GM04504 (cell line): ENCODE data around the gene ZCWPW1.
A peak's percentile ranks its signal among the peaks of the same experiment; 100 is the strongest.
"Not testable (repeated sequence)": the region's sequence is repeated elsewhere in the genome, so short reads cannot be mapped to it uniquely, and the experiment has no call there.

ENCODE experiments used
- DNase-seq: peaks from one replicate; pipeline ENCODE4 v3.0.0-alpha.2; 2012; ENCODE audit warnings: low read depth

Gene ZCWPW1

GRCh38 chr7:100373261-100373831 is 55.2 kb downstream of the ZCWPW1 start, which contains the start of gene PILRA:
Gene PILRA, plus strand, starts transcription at chr7:100373487. Its CDS starts 170 bp downstream, at chr7:100373657.
- no peak for DNase-seq

- no peak for DNase-seq
Observed at GRCh38 chr7:100372694-100373093, 55.8 kb downstream of the ZCWPW1 start.

DNA sequence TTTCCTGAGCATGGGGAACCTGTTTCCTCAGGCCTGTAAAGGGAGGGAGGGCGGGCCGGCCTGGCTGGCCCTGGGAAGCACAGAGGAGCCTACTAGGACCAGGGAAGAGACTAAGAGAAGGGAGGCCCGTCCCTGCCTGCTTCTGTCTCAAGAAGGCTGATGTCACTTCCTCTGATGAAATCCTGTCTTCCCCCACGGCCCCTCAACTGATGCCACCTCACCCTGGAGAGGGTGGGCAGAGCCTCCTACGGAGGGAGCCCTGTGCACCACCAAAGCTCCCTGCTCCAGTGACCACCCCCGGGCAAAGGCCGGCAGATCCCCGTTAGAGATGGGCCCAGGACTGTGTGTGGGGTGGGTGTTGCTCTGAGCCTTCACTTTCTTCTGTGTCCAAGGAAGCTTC is 56.2 kb downstream of the ZCWPW1 start:
- peak; percentile 19 for DNase-seq

GRCh38 chr7:100371561-100372171 is 56.8 kb downstream of the ZCWPW1 start:
- no peak for DNase-seq

DNA sequence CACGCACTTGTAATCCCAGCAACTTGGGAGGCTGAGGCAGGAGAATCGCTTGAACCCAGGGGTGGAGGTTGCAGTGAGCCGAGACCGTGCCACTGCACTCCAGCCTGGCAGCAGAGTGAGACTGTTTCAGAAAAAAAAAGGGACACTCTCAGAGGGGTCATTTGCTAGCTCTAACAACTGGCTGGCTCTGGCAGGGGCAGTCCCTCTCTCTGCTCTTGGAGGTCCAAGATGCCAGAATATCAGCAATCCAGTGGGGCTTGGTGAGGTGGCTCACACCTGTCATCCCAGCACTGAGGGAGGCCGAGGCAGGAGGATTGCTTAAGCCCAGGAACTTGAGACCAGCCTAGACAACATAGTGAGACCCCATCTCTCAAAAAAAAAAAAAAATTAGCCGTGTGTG is 57.8 kb downstream of the ZCWPW1 start:
- DNase-seq: no peak

- no peak for DNase-seq
Observed at GRCh38 chr7:100370303-100370702, 58.2 kb downstream of the ZCWPW1 start.

DNA sequence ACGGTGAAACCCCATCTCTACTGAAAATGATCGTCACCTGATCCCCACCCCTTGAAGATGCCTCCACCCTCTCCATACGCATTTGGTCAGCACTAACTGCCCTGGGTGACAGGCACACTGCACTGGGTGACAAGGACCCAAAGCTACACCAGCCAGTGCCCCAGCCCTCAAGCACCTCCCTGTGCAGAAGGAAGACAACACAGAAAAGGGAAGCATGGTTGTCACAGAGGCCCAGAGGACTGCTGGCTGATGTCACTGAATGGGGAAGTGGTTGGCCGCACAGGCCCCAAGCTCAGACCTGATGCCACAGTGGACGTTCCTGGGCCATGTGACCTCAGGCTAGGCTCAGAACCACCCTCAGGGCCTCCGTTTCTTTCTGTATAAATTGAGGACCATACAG is 59.4 kb downstream of the ZCWPW1 start:
- no peak for DNase-seq

DNA sequence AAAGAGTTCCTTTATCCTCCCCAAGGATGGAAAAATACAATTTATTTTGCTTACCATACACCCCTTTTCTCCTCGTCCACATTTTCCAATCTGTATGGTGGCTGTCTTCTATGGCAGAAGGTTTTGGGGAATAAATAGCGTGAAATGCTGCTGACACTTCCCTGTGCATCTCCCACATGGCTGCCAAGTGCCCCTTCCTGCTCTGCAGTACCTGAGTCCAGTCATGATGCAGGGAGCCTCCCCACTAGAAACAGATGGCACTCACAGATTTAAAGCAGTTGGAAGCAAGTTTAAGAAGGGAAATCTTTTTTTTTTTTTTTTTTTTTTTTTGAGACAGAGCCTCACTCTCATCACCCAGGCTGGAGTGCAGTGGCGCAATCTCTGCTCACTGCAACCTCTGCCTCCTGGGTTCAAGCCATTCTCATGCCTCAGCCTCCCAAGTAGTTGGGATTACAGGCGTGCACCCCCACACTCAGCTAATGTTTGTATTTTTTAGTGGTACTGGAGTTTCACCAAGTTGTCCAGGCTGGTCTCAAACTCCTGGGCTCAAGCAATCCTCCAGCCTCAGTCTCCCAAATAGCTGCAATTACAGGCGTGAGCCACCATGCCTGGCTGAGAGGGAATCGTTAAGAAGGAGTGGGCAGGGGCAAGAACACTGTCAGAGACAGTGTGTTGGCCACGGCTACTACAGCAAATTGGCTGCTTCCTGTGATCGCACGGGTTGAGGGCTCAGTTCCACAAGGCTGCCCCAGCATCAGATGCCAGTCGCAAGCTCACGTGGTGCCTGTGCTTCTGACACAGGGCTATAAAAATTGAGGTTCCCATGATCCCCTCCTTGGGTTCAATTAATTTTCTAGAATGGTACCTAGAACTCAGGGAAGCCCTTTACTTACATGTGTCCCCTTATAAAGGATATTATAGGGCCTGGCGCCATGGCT is 60.6 kb downstream of the ZCWPW1 start:
- DNase-seq: no peak

DNA sequence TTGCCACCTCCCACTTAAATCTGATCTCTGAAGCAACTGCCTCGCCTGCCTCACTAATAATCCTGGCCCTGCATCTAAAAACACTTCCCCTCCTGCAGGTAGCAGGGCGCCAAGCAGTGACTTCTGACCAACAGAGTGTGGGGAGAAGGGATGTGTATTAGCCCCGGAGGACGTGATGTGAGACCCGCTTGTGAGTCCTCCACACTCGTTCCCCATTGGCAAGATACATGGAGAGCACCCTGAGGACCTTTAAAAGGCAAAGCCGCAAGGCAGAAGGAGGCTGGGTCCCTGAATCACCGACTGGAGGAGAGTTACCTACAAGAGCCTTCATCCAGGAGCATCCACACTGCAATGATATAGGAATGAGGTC is 61.3 kb downstream of the ZCWPW1 start:
- DNase-seq: no peak

DNA sequence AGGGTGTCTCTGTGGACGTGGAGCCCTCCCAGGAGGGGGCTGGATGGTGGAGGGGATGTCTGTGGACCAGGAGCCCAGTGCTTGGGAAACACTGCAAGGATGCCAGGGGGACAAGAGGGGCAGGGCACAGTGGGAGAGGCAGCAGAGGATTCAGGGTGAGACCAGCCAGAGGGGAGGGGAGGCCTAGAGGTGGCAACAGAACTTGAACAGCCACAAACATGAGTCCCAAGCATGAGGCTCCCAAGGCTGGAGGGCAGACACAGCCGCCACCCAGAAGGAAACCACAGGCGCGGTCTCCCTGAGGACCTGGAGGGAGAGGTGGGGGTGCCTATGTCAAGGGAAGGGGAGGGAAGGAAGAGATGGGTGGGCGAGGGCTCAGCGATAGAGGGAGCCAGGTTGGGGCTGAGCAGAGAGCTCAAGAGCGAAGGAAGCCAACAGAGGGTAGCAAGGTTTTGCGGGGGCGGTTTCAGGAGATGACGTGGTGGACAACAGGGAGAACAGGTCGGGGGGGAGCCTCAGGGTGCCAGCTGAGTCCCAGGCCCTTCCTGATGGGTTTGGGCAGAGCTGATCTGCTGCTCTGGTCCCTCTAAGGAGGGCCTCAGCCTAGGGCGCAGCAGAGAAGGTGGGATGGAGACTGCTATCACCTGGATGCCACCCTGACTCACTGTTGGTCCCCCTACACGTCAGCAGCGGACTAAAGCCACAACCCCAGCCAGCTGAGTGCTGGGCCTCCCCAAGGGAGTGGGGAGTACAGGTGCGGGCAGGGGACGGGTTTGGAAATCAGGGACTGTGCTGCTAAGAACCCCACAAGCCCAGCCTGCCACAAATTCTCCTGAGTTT is 61.9 kb downstream of the ZCWPW1 start:
- DNase-seq: no peak

DNA sequence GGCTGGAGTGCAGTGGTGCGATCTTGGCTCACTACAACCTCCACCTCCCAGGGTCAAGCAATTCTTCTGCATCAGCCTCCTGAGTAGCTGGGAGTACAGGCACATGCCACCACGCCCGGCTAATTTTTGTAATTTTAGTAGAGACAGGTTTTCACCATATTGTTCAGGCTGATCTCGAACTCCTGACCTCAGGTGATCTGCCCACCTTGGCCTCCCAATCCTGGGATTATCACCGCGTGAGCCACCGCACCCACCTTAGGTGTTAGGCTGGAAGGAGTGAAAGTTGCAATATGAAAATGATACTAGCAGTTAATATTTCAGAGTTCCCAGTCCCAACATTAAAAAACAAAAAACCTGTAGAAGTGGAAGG is 62.5 kb downstream of the ZCWPW1 start:
- DNase-seq: not testable (repeated sequence)

DNA sequence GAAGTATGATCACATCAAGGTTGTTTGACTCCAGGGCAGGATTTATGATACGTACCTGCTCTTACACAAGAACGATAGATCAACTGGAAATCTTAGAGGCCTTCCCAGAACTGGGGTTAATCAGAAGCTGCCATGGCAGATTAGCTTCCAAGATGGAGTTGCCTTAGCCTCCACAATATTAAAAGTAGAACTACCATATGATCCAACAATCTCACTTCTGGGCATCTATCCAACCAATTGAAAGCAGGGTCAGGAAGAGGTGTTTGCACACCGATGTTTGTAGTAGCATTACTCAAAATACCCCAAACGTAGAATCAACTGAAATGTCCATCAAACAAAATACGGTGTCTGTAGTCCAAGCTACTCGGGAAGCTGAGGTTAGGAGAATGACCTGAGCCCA is 64.0 kb downstream of the ZCWPW1 start:
- DNase-seq: no peak

GRCh38 chr7:100363797-100364196 is 64.7 kb downstream of the ZCWPW1 start:
- DNase-seq: not testable (repeated sequence)

DNA sequence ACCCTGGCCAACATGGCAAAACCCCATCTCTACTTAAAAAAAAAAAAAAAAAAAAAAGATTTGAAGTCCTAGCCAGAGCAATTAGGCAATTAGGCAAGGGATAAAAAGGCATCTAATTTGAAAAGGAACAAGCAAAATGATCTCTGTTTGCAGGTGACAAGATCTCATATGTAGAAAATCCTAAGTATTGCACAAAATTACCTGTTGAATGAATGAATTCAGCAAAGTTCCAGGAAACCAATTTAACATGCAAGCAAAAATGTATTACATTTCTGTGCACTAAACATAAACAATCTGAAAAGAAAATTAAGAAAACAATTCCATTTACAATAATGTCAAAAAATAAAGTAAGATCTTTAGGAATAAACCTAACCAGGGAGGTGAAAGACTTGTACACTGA is 65.4 kb downstream of the ZCWPW1 start:
- no peak for DNase-seq

GRCh38 chr7:100360135-100360854 is 68.2 kb downstream of the ZCWPW1 start:
- DNase-seq: no peak

- no peak for DNase-seq
Observed at GRCh38 chr7:100358857-100359212, 69.7 kb downstream of the ZCWPW1 start.

GRCh38 chr7:100358027-100358856 is 70.3 kb downstream of the ZCWPW1 start, which contains the start of gene PILRB:
Gene PILRB, plus strand, starts transcription at chr7:100358117. Its CDS starts 186 bp downstream, at chr7:100358303.
- no peak for DNase-seq

DNA sequence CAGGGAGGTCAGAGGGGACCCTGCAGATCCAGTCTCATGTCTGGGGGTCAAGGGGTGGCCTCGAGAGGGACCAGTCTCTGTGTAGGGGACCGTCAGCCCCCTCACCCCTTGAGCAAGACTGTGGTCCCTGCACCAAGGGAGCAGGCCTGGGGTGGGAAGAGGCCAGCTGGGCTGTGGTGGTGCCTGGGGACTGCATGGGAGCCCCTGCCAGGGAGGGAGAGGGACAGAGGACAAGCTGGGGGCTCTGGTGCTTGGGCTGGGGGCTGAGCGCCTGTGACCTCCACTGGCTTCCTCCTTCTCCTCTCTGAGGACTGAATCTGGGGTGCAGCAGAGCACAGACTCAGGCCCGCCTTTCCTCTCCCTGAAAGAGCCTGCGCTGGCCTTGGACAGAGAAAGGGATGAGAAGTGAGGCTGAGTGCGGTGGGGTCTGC is 71.4 kb downstream of the ZCWPW1 start:
- no peak for DNase-seq

DNA sequence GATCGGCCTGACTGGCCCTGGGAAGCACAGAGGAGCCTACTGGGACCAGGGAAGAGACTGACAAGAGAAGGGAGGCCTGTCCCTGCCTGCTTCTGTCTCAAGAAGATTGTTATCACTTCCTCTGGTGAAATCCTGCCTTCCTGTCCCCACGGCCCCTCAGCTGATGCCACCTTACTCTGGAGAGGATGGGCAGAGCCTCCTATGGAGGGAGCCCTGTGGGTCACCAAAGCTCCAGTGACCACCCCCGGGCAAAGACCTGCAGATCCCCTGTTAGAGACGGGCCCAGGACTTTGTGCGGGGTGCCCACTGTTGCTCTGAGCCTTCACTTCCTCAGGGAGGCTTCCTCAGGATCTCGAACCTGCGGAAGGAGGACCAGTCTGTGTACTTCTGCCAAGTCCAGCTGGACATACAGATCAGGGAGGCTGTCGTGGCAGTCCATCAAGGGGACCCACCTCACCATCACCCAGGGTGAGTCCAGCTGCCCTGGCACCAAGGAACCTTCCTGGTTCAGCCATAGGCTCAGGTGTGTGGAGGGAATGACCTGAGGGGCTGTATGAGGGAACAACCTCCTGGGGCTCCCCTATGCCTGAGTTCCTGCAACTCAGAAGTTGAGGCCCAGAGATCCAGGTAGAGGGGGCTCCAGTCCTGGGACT is 72.0 kb downstream of the ZCWPW1 start:
- DNase-seq: no peak
